B cell (primary cell): Measurements from ENCODE around the gene FAF1. TPM values are rescaled to one million over a fixed set of nuclear protein-coding genes. Genes with fewer than 3 reads are reported as not detected.

ENCODE experiments used
- ATAC-seq: fragments of 200-7000 bp; cut with Tn5 transposase; one replicate; pipeline ENCODE4 v1.10.0; 2021; ENCODE audit warnings: low read depth, mild to moderate bottlenecking, moderate number of reproducible peaks, moderate library complexity
- CTCF ChIA-PET: fragments of 350-600 bp; sonication (Branson Sonifier 250); formaldehyde crosslinking; loops from one replicate; lab custom pipeline; 2021; ENCODE audit warnings: antibody characterized with exemption, inconsistent platforms; lab: Charles Lee
- POLR2A ChIA-PET: fragments of 350-600 bp; sonication (Branson Sonifier 250); formaldehyde crosslinking; loops from one replicate; lab custom pipeline; 2021; ENCODE audit warnings: antibody characterized with exemption; lab: Charles Lee
- DNase-seq: peaks from one replicate; pipeline ENCODE4 v3.0.0; 2013
- H2AFZ ChIP-seq: 2 replicates; pipeline ENCODE4 v1.6.1; 2012; ENCODE audit warnings: mild to moderate bottlenecking, low read depth, low read length; ENCODE audit not compliant: insufficient read depth, poor library complexity, severe bottlenecking
- H3K27ac ChIP-seq, 2 donors: 1 replicate in 1 of 2; 2 replicates in 1 of 2; pipeline ENCODE4 v1.5.1; 2012 to 2013; ENCODE audit warnings: low read length in 2 of 2, mild to moderate bottlenecking in 2 of 2, moderate library complexity in 1 of 2
- H3K27me3 ChIP-seq, 4 experiments: fragments of 200-600 bp in 1 of 4; sonication (generic) in 1 of 4; replicated peaks in 1 of 4; 1 replicate in 2 of 4; 2 replicates in 2 of 4; pipeline versions ENCODE4 v1.6.1 to v1.7.0; 2013 to 2016; ENCODE audit warnings: low read length in 3 of 4, mild to moderate bottlenecking in 2 of 4, mixed read lengths in 1 of 4, moderate library complexity in 1 of 4; ENCODE audit not compliant: insufficient read depth in 4 of 4, control insufficient read depth in 3 of 4; ENCODE audit errors: control extremely low read depth in 1 of 4
- H3K36me3 ChIP-seq, 2 experiments: replicated peaks in 1 of 2; 1 replicate in 1 of 2; 2 replicates in 1 of 2; pipeline versions ENCODE4 v1.6.1 to v1.7.1; 2013; ENCODE audit warnings: low read length in 1 of 2; ENCODE audit not compliant: insufficient read depth in 2 of 2, control insufficient read depth in 1 of 2; ENCODE audit errors: control extremely low read depth in 1 of 2, extremely low read depth in 1 of 2
- H3K4me1 ChIP-seq, 2 donors: fragments of 200-600 bp in 1 of 2; sonication (generic) in 1 of 2; 1 replicate in 1 of 2; 2 replicates in 1 of 2; pipeline versions ENCODE4 v1.5.1 to v1.6.1; 2013 to 2017; ENCODE audit warnings: low read length in 2 of 2; ENCODE audit not compliant: control insufficient read depth in 2 of 2, insufficient read depth in 2 of 2
- H3K4me2 ChIP-seq: replicated peaks from 2 replicates; pipeline ENCODE3; 2012; ENCODE audit warnings: mild to moderate bottlenecking, low read depth, low read length; ENCODE audit not compliant: poor library complexity, severe bottlenecking
- H3K4me3 ChIP-seq, 5 experiments: fragments of 200-600 bp in 1 of 5; sonication (generic) in 1 of 5; 1 replicate in 3 of 5; 2 replicates in 2 of 5; pipeline versions ENCODE4 v1.5.1 to v1.7.0; 2011 to 2016; ENCODE audit warnings: low read length in 4 of 5, mild to moderate bottlenecking in 4 of 5, low read depth in 2 of 5, control low read depth in 1 of 5, moderate library complexity in 1 of 5; ENCODE audit not compliant: insufficient read depth in 1 of 5; ENCODE audit errors: control extremely low read depth in 1 of 5, extremely low read depth in 1 of 5
- H3K79me2 ChIP-seq: fragments of 200-600 bp; sonication (generic); one replicate; pipeline ENCODE4 v1.6.0; 2016; ENCODE audit warnings: low read length; ENCODE audit not compliant: control insufficient read depth, insufficient read depth
- H3K9ac ChIP-seq: fragments of 200-600 bp; sonication (generic); 2 replicates; pipeline ENCODE4 v1.6.1; 2017; ENCODE audit warnings: mild to moderate bottlenecking, low read length, moderate library complexity
- H3K9me3 ChIP-seq, 3 donors: one replicate each; pipeline versions ENCODE4 v1.6.1 to v1.7.1; 2013; ENCODE audit warnings: low read length in 2 of 3; ENCODE audit not compliant: control insufficient read depth in 2 of 3, insufficient read depth in 1 of 3; ENCODE audit errors: control extremely low read depth in 1 of 3
- H4K20me1 ChIP-seq: 2 replicates; pipeline ENCODE4 v1.6.0; 2012; ENCODE audit warnings: mild to moderate bottlenecking, low read length; ENCODE audit not compliant: insufficient read depth, control insufficient read depth, poor library complexity, severe bottlenecking
- H3K27ac Mint-ChIP-seq: one replicate; pipeline ENCODE4 v1.8.0; 2021; ENCODE audit warnings: mixed read lengths
- H3K27me3 Mint-ChIP-seq: one replicate; pipeline ENCODE4 v1.8.0; 2021; ENCODE audit warnings: mixed read lengths
- H3K4me1 Mint-ChIP-seq: one replicate; pipeline ENCODE4 v1.8.0; 2021; ENCODE audit warnings: mixed read lengths
- H3K4me3 Mint-ChIP-seq: one replicate; pipeline ENCODE4 v1.8.0; 2021; ENCODE audit warnings: mixed read lengths
- H3K9me3 Mint-ChIP-seq: one replicate; pipeline ENCODE4 v1.8.0; 2022; ENCODE audit warnings: mixed read lengths; ENCODE audit not compliant: insufficient read depth
- CTCF ChIP-seq: fragments of 200-600 bp; IDR thresholded peaks from one replicate; pipeline ENCODE4 v1.8.0; 2022; ENCODE audit warnings: antibody characterized with exemption, mild to moderate bottlenecking
- EZH2 ChIP-seq: IDR thresholded peaks from 2 replicates; pipeline ENCODE4 v1.6.1; 2012; ENCODE audit warnings: borderline replicate concordance, low read depth, mild to moderate bottlenecking, moderate library complexity, low read length; ENCODE audit not compliant: insufficient read depth, poor library complexity, severe bottlenecking
- WGBS: methylation state at CpG from one replicate; pipeline ENCODE4 v1.1.5; 2013; ENCODE audit warnings: missing lambda C conversion rate; ENCODE audit not compliant: insufficient coverage; 5-methylcytosine and 5-hydroxymethylcytosine counted together
- intact Hi-C: fragments of 100-400 bp; cut with micrococcal nuclease; formaldehyde crosslinking; loops from one replicate; pipeline ENCODE4 v1.10.0; 2022
- polyA plus RNA-seq: library from polyadenylated mRNA; depleted of rRNA; stranded (reverse); fragments of >200 nt; gene quantifications from 2 replicates; pipeline ENCODE4 v1.2.3, GENCODE V29; 2012
- total RNA-seq, 2 donors: library from RNA; stranded (reverse); fragments of 120-200 nt in 1 of 2; gene quantifications; 1 replicate in 1 of 2; 2 replicates in 1 of 2; pipeline versions ENCODE4 v1.2.3 to v1.2.4, GENCODE V29; 2013 to 2022

FAF1 gene
- total and polyA plus RNA-seq, 2 donors (not counting 1 experiment from before 2014, with no cell fraction given): 10.1 to 58.4 TPM

- H2AFZ ChIP-seq: no peak overlapping the region
- no peaks in the 10 kb centered on the region for H3K79me2 ChIP-seq
- no peaks in the 10 kb centered on the region for H4K20me1 ChIP-seq
- ChIA-PET CTCF (no interaction called here), POLR2A (no interaction called here)
- Mint-ChIP-seq H3K4me3 (no peak overlapping the region), H3K27ac (no peak overlapping the region), H3K4me1 (no peaks in the 10 kb centered on the region), H3K9me3 (no peaks in the 10 kb centered on the region), H3K27me3 (no peaks in the 10 kb centered on the region)
- H3K9me3 ChIP-seq: no peaks in the 10 kb centered on the region
- H3K4me2 ChIP-seq: no peak overlapping the region
- no peak overlapping the region for H3K4me3 ChIP-seq
- no CpG with 5 or more reads among the region's 1 CpG for WGBS
- DNase-seq (no peak), ATAC-seq (no peak)
- peaks cover 0 to 19% of the 10 kb centered on the region in 2 experiments for H3K36me3 ChIP-seq
- no peaks in the 10 kb centered on the region for H3K27me3 ChIP-seq
- intact Hi-C loops: no loop called here
- TF ChIP-seq EZH2 (no peak), CTCF (no peak)
- H3K4me1 ChIP-seq: no peaks in the 10 kb centered on the region
- no peak overlapping the region for H3K27ac ChIP-seq
- no peak overlapping the region for H3K9ac ChIP-seq
Measured at GRCh38 chr1:50568782-50569181, 391.3 kb downstream of the FAF1 start.

DNA sequence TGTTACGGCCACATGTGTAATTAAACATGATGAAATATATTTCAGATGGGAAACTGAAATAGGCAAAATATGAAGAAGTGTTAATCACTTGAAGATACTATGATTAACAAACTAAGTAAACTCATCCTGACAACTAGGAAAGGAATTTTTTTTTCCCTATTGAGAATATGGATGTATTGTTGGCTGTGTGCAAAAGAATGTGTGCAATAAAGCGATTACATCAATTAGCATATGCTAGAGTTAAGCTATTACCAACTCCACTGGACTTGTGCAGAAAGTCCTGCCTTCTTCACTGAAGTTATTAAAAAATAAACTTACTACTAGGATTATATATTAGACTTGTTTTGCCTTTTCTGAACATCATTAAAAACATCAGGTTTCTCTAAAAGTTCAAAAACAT, 393.7 kb downstream of the FAF1 start:
- Mint-ChIP-seq H3K4me3 (no peak overlapping the region), H3K4me1 (no peaks in the 10 kb centered on the region), H3K27me3 (no peaks in the 10 kb centered on the region), H3K27ac (no peak overlapping the region), H3K9me3 (no peaks in the 10 kb centered on the region)
- H3K4me1 ChIP-seq: no peaks in the 10 kb centered on the region
- POLR2A ChIA-PET: no interaction called here
- no peak overlapping the region for H3K4me3 ChIP-seq
- no peak for TF ChIP-seq CTCF
- no peak for TF ChIP-seq EZH2
- intact Hi-C loops: no loop called here
- H3K27me3 ChIP-seq: no peaks in the 10 kb centered on the region
- DNase-seq (no peak), ATAC-seq (no peak)
- H3K79me2 ChIP-seq: no peaks in the 10 kb centered on the region
- H2AFZ ChIP-seq: no peak overlapping the region
- no peak overlapping the region for H3K9ac ChIP-seq
- no peak overlapping the region for H3K4me2 ChIP-seq
- no peaks in the 10 kb centered on the region for H4K20me1 ChIP-seq
- H3K36me3 ChIP-seq: peaks cover 0 to 21% of the 10 kb centered on the region in 2 experiments
- no peak overlapping the region for H3K27ac ChIP-seq
- CTCF ChIA-PET: no interaction called here
- no CpG with 5 or more reads among the region's 2 CpGs for WGBS
- no peaks in the 10 kb centered on the region for H3K9me3 ChIP-seq
